OCI-LY1 (cell line): ENCODE data around the gene MT1A.

ENCODE experiments used
- H2AFZ ChIP-seq: fragments of 200-600 bp; sonication (generic), shearing (Covaris generic); 2 replicates; pipeline ENCODE4 v1.6.0; 2014; ENCODE audit warnings: antibody characterized with exemption, mild to moderate bottlenecking, low read length
- H3F3A ChIP-seq: fragments of 200-600 bp; sonication (generic), shearing (Covaris generic); 2 replicates; pipeline ENCODE4 v1.6.0; 2014; ENCODE audit warnings: mild to moderate bottlenecking, antibody characterized with exemption, low read length, moderate library complexity; ENCODE audit not compliant: insufficient read depth
- H3K27ac ChIP-seq: fragments of 200-600 bp; sonication (generic); 2 replicates; pipeline ENCODE4 v1.5.1; 2014; ENCODE audit warnings: low read length, mixed run types, mild to moderate bottlenecking, low read depth; ENCODE audit not compliant: poor library complexity, severe bottlenecking
- H3K27me3 ChIP-seq: fragments of 200-600 bp; sonication (generic); 2 replicates; pipeline ENCODE4 v1.6.0; 2014; ENCODE audit warnings: antibody characterized with exemption, mild to moderate bottlenecking, low read length, moderate library complexity; ENCODE audit not compliant: insufficient read depth
- H3K36me3 ChIP-seq: fragments of 200-600 bp; sonication (generic); 2 replicates; pipeline ENCODE4 v1.6.1; 2014; ENCODE audit warnings: mild to moderate bottlenecking, antibody characterized with exemption, low read length, moderate library complexity, mixed read lengths; ENCODE audit not compliant: insufficient read depth
- H3K4me1 ChIP-seq: fragments of 200-600 bp; sonication (generic); 2 replicates; pipeline ENCODE4 v1.5.1; 2014; ENCODE audit warnings: mild to moderate bottlenecking, low read length, moderate library complexity; ENCODE audit not compliant: insufficient read depth, severe bottlenecking
- H3K4me2 ChIP-seq: fragments of 200-600 bp; sonication (generic), shearing (Covaris generic); 2 replicates; pipeline ENCODE4 v1.6.1; 2014; ENCODE audit warnings: low read length
- H3K4me3 ChIP-seq: fragments of 200-600 bp; sonication (generic); 2 replicates; pipeline ENCODE4 v1.5.1; 2014; ENCODE audit warnings: low read length, low read depth, mild to moderate bottlenecking, mixed read lengths; ENCODE audit not compliant: poor library complexity, severe bottlenecking
- H3K79me2 ChIP-seq: fragments of 200-600 bp; shearing (Covaris generic); 2 replicates; pipeline ENCODE4 v1.6.1; 2016; ENCODE audit warnings: mixed run types, low read length, mixed read lengths; ENCODE audit not compliant: insufficient read depth
- H3K9ac ChIP-seq: fragments of 200-600 bp; sonication (generic), shearing (Covaris generic); 2 replicates; pipeline ENCODE4 v1.6.1; 2014; ENCODE audit warnings: mild to moderate bottlenecking, low read length, mixed read lengths
- H3K9me2 ChIP-seq: fragments of 200-600 bp; sonication (generic), shearing (Covaris generic); 2 replicates; pipeline ENCODE4 v1.6.1; 2014; ENCODE audit warnings: low read depth, mild to moderate bottlenecking, low read length, mixed read lengths
- H3K9me3 ChIP-seq: fragments of 200-600 bp; shearing (Covaris generic); 2 replicates; pipeline ENCODE4 v1.6.1; 2014; ENCODE audit warnings: low read length, mixed read lengths
- H4K20me1 ChIP-seq: fragments of 200-600 bp; sonication (generic), shearing (Covaris generic); 2 replicates; pipeline ENCODE4 v1.6.0; 2016; ENCODE audit warnings: mild to moderate bottlenecking, low read length; ENCODE audit not compliant: insufficient read depth
- EZH2 ChIP-seq: fragments of 200-600 bp; sonication (generic), shearing (Covaris generic); IDR thresholded peaks from 2 replicates; pipeline ENCODE4 v1.8.0; 2017; ENCODE audit warnings: borderline replicate concordance, mixed run types, mild to moderate bottlenecking, antibody characterized with exemption, low read length, moderate library complexity, mixed read lengths
- TF ChIP-seq, protein P1 (sequence below): fragments of 200-600 bp; sonication (generic), shearing (Covaris generic); IDR thresholded peaks from 2 replicates; pipeline ENCODE4 v1.5.1; 2017; ENCODE audit warnings: mild to moderate bottlenecking, antibody characterized with exemption, low read length, moderate library complexity, mixed read lengths

MT1A gene

DNA sequence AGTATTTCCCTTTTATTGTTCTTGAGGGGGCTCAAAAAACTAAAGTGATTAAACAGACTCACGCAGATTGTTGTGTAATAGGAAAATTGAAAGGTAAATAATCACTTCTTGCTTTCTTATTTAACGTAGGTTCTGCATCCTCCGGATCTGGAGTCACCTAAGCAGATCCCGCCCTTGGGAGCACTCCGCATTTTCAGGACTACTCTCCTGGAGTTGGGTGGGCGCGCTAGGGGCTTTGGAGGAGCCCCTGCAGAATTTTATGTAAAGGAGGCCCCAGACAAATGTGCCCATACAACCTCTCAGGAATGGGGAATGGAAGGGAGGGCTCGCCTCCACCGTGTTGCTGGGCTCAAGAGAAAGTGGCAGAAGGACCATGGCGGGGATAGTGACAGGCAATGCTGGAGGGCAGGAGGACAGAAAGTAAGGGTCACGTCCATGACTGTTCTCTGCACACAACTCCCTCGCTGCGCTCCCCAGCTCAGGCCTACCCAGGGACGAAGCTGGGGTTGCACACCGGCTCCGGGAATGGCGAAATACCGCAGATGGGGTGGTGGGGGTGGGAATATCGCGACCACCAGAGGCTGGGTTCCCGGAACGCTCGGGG is 21.8 kb upstream of the MT1A start:
- Histone ChIP-seq H2AFZ (no peak overlapping the region), H4K20me1 (no peaks in the 10 kb centered on the region), H3K27me3 (no peaks in the 10 kb centered on the region), H3K4me1 (no peaks in the 10 kb centered on the region), H3K9me2 (no peaks in the 10 kb centered on the region), H3F3A (no peaks in the 10 kb centered on the region), H3K4me2 (no peak overlapping the region), H3K9ac (no peak overlapping the region), H3K27ac (no peak overlapping the region), H3K36me3 (no peaks in the 10 kb centered on the region), H3K79me2 (no peaks in the 10 kb centered on the region), H3K9me3 (no peaks in the 10 kb centered on the region), H3K4me3 (no peak overlapping the region)
- TF ChIP-seq, protein P1, sequence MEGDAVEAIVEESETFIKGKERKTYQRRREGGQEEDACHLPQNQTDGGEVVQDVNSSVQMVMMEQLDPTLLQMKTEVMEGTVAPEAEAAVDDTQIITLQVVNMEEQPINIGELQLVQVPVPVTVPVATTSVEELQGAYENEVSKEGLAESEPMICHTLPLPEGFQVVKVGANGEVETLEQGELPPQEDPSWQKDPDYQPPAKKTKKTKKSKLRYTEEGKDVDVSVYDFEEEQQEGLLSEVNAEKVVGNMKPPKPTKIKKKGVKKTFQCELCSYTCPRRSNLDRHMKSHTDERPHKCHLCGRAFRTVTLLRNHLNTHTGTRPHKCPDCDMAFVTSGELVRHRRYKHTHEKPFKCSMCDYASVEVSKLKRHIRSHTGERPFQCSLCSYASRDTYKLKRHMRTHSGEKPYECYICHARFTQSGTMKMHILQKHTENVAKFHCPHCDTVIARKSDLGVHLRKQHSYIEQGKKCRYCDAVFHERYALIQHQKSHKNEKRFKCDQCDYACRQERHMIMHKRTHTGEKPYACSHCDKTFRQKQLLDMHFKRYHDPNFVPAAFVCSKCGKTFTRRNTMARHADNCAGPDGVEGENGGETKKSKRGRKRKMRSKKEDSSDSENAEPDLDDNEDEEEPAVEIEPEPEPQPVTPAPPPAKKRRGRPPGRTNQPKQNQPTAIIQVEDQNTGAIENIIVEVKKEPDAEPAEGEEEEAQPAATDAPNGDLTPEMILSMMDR: no peak
- TF ChIP-seq EZH2: no peak

DNA sequence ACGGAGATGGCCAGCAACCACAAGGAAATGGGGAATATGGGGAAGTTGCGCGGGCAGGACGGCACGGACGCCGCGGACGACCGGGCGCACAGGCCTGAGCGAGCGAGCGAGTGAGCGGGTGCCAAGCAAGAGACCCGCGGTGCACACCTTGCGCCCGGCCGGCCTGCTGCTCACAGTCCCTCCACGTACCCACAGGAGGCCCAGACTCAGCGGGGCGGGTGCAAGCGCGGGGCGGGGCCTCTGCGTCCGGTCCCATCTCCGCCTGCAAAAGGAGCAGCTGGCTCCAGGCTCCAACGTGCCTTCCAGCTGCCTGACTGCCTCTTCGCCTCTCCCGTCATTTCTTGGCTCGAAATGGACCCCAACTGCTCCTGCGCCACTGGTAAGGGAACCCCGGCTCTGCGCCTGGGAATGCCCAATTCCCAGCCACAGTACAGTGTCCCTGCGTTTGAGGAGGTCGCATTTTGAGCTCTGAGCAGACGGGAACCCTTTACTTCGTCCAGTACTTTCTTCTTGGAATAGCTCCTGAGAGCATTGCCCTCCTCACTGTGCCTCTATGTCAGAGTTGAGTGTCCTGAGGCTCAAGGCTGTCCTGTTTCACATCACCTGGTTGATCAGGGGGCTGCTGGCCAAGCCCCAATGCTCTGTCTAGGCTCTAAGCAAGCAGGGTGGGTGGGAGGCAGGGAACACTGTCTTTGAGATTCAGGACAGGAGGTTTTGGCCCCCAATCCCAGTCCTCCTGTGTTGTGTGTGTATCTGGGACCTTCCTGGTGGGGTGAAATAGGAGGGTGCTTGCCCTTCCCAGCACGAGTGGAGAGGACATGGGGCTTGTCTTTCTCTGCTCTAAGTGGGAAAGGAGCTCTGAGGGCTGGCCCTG is 21.0 kb upstream of the MT1A start:
- Histone ChIP-seq H4K20me1 (no peaks in the 10 kb centered on the region), H3K79me2 (no peaks in the 10 kb centered on the region), H3K27me3 (no peaks in the 10 kb centered on the region), H2AFZ (no peak overlapping the region), H3K9me3 (no peaks in the 10 kb centered on the region), H3K4me1 (no peaks in the 10 kb centered on the region), H3K9ac (no peak overlapping the region), H3K36me3 (no peaks in the 10 kb centered on the region), H3K27ac (no peak overlapping the region), H3F3A (no peaks in the 10 kb centered on the region), H3K9me2 (no peaks in the 10 kb centered on the region), H3K4me2 (no peak overlapping the region), H3K4me3 (no peak overlapping the region)
- TF ChIP-seq EZH2: no peak
- TF ChIP-seq, protein P1: no peak

DNA sequence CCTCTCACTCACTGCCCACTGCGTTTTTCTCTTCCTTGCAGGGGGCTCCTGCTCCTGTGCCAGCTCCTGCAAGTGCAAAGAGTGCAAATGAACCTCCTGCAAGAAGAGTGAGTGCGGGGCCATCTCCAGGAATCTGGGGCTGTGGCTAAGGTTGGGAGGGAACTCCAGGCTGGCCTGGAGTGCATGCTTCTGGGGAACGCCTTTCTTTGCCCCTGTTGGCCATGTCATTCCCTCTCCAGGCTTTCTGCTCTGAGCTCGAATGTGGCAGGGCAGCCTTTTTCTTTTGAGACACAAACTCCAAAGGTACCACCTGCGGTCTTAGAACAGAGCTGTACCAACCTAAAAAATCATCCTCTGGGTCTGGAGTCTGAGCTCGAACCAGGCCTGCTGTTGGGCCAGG is 20.3 kb upstream of the MT1A start:
- no peak overlapping the region for H3K9ac ChIP-seq
- no peaks in the 10 kb centered on the region for H3K9me3 ChIP-seq
- H4K20me1 ChIP-seq: no peaks in the 10 kb centered on the region
- TF ChIP-seq EZH2: no peak
- TF ChIP-seq, protein P1: no peak
- no peaks in the 10 kb centered on the region for H3K4me1 ChIP-seq
- no peaks in the 10 kb centered on the region for H3K9me2 ChIP-seq
- H3K27me3 ChIP-seq: no peaks in the 10 kb centered on the region
- no peak overlapping the region for H3K27ac ChIP-seq
- H3K4me3 ChIP-seq: no peak overlapping the region
- no peak overlapping the region for H3K4me2 ChIP-seq
- H3K79me2 ChIP-seq: no peaks in the 10 kb centered on the region
- no peak overlapping the region for H2AFZ ChIP-seq
- no peaks in the 10 kb centered on the region for H3F3A ChIP-seq
- no peaks in the 10 kb centered on the region for H3K36me3 ChIP-seq
